Subcutaneous adipose tissue (tissue), 4 donors: Measurements from ENCODE around the gene ICE2. TPM values are rescaled to one million over a fixed set of nuclear protein-coding genes. Genes with fewer than 3 reads are reported as not detected.

Experiments
- CTCF ChIP-seq: fragments of 450-650 bp; IDR thresholded peaks from one replicate; pipeline ENCODE4 v1.5.1; 2016; ENCODE audit warnings: low read depth, mild to moderate bottlenecking, control low read depth, antibody characterized with exemption, moderate library complexity
- total RNA-seq, 4 donors: library from RNA; depleted of rRNA; stranded (reverse); fragments of >200 nt; gene quantifications; one replicate each; pipeline ENCODE4 v1.1.0, GENCODE V29; 2016

Gene ICE2
- total RNA-seq, 4 donors from 2014 or later: 26.0 to 64.2 (median 36.2) TPM

- no peak for TF ChIP-seq CTCF
Measured at GRCh38 chr15:60460931-60461330, 18.0 kb downstream of the ICE2 start.

- TF ChIP-seq CTCF: no peak
Measured at GRCh38 chr15:60458721-60459120, 20.2 kb downstream of the ICE2 start.

GRCh38 chr15:60457985-60458384 is 21.0 kb downstream of the ICE2 start:
- no peak for TF ChIP-seq CTCF

- TF ChIP-seq CTCF: no peak
Measured at GRCh38 chr15:60454824-60455223, 24.1 kb downstream of the ICE2 start.

- TF ChIP-seq CTCF: no peak
Measured at GRCh38 chr15:60448668-60449360, 30.1 kb downstream of the ICE2 start.

GRCh38 chr15:60444289-60444912 is 34.5 kb downstream of the ICE2 start:
- TF ChIP-seq CTCF: no peak

- no peak for TF ChIP-seq CTCF
Measured at GRCh38 chr15:60442763-60443162, 36.2 kb downstream of the ICE2 start.
